Measurements from ENCODE around the gene ZFP64.
"Not testable (repeated sequence)": the region's sequence is repeated elsewhere in the genome, so short reads cannot be mapped to it uniquely, and the experiment has no call there.

DNA sequence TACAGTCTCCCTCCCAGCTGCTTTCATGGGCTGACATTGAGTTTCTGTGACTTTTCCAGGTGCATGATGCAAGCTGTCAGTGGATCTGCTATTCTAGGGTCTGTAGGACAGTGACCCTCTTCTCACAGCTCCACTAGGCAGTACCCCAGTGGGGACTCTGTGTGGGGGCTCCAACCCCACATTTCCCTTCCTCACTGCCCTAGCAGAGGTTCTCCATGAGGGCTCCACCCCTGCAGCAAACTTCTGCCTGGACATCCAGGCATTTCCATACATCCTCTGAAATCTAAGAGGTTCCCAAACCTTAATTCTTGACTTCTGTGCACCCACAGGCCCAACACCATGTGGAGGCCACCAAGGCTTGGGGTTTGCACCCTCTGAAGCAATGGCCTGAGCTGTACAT lies 29.3 kb upstream of the ZFP64 start:
- not testable (repeated sequence) for TF ChIP-seq NFRKB (IDR thresholded peaks at IDR 0.05); SUZ12 (IDR thresholded peaks at IDR 0.05); FOXA1 (IDR thresholded peaks at IDR 0.05); FOXM1 (IDR thresholded peaks at IDR 0.05; ENCODE audit: borderline replicate concordance); SP1 (IDR thresholded peaks at IDR 0.05); BHLHE40 (IDR thresholded peaks at IDR 0.05; ENCODE audit: borderline replicate concordance); TARDBP (IDR thresholded peaks at IDR 0.05)
